A549 (cell line): Measurements from ENCODE around the gene CELSR1. TPM values are rescaled to one million over a fixed set of nuclear protein-coding genes. Genes with fewer than 3 reads are reported as not detected.

Experiments
- ATAC-seq, 2 experiments: fragments of 200-7000 bp in 1 of 2; fragments of >200 bp in 1 of 2; cut with Nextera tagmentation in 1 of 2; cut with Tn5 transposase in 1 of 2; 3 replicates each; pipeline versions ENCODE4 v1.8.0 to v1.9.1; 2018 to 2020; ENCODE audit warnings: mild to moderate bottlenecking in 1 of 2, moderate library complexity in 1 of 2
- CTCF ChIA-PET: fragments of 300-600 bp; sonication (Branson Sonifier 250); formaldehyde crosslinking; extraction: SDS; loops from one replicate; lab custom pipeline; 2021; ENCODE audit warnings: antibody characterized with exemption, inconsistent platforms; lab: Yijun Ruan, JAX
- POLR2A ChIA-PET: fragments of 350-600 bp; formaldehyde crosslinking; extraction: SDS; loops from one replicate; lab custom pipeline; 2021; ENCODE audit warnings: antibody characterized with exemption, inconsistent platforms; lab: Yijun Ruan, JAX
- DNase-seq, 2 experiments: peaks; one replicate each; pipeline versions ENCODE4 v3.0.0 to v3.0.0-alpha.2; 2011 to 2016; ENCODE audit warnings: low read depth in 1 of 2, low spot score in 1 of 2
- FAIRE-seq: peaks from 2 replicates; lab custom pipeline; 2011; peaks lifted over from hg19 to GRCh38; lab: Jason Lieb, UNC
- H3K27ac ChIP-seq, 2 experiments: fragments of >200 bp; sonication (Bioruptor Twin); formaldehyde crosslinking; 3 replicates each; pipeline ENCODE4 v1.5.1; 2016 to 2017
- H3K4me1 ChIP-seq: fragments of >200 bp; sonication (Bioruptor Twin); formaldehyde crosslinking; 3 replicates; pipeline ENCODE4 v1.6.1; 2016
- H3K4me2 ChIP-seq: fragments of >200 bp; sonication (Bioruptor Twin); formaldehyde crosslinking; 3 replicates; pipeline ENCODE4 v1.6.1; 2016
- H3K4me3 ChIP-seq: fragments of >200 bp; sonication (Bioruptor Twin); formaldehyde crosslinking; 3 replicates; pipeline ENCODE4 v1.5.1; 2016
- H3K9me3 ChIP-seq: fragments of >200 bp; sonication (Bioruptor Twin); formaldehyde crosslinking; 3 replicates; pipeline ENCODE4 v1.6.1; 2016
- CTCF ChIP-seq: fragments of >200 bp; sonication (Bioruptor Twin); formaldehyde crosslinking; IDR thresholded peaks from 3 replicates; pipeline ENCODE4 v1.5.1; 2016
- ELK1 ChIP-seq: fragments of 150-350 bp; IDR thresholded peaks from 2 replicates; pipeline ENCODE4 v1.6.1; 2014; ENCODE audit warnings: low read depth, mild to moderate bottlenecking, low read length
- HDAC2 ChIP-seq: fragments of 200-600 bp; sonication (generic); IDR thresholded peaks from 2 replicates; pipeline ENCODE4 v1.6.1; 2016
- HEYL ChIP-seq: fragments of 250-450 bp; sonication (Bioruptor Pico); IDR thresholded peaks from 2 replicates; pipeline ENCODE4 v1.8.0; 2021; ENCODE audit warnings: mild to moderate bottlenecking, moderate library complexity
- HMGXB4 ChIP-seq: fragments of 250-450 bp; sonication (Bioruptor Pico); IDR thresholded peaks from 2 replicates; pipeline ENCODE4 v1.5.0; 2021; ENCODE audit warnings: mild to moderate bottlenecking, moderate library complexity, borderline replicate concordance
- HOXA7 ChIP-seq: fragments of 250-450 bp; sonication (Bioruptor Pico); IDR thresholded peaks from 2 replicates; pipeline ENCODE4 v1.5.0; 2020; ENCODE audit warnings: mild to moderate bottlenecking, moderate library complexity
- JUN ChIP-seq, 2 experiments: fragments of >200 bp; sonication (Bioruptor Twin); formaldehyde crosslinking; IDR thresholded peaks; 2 replicates in 1 of 2; 3 replicates in 1 of 2; pipeline ENCODE4 v1.6.1; 2016 to 2017
- JUNB ChIP-seq: fragments of >200 bp; sonication (Bioruptor Twin); formaldehyde crosslinking; IDR thresholded peaks from 2 replicates; pipeline ENCODE4 v1.6.1; 2016
- MYC ChIP-seq: IDR thresholded peaks from 2 replicates; pipeline ENCODE4 v1.6.1; 2012; ENCODE audit warnings: mild to moderate bottlenecking, inconsistent platforms, low read length, improper control_type of control experiment, borderline replicate concordance
- SMC3 ChIP-seq: fragments of >200 bp; sonication (Bioruptor Twin); formaldehyde crosslinking; IDR thresholded peaks from 3 replicates; pipeline ENCODE4 v1.6.1; 2018; ENCODE audit warnings: inconsistent platforms
- ZC3H11A ChIP-seq: fragments of 450-650 bp; IDR thresholded peaks from 2 replicates; pipeline ENCODE4 v1.6.1; 2014; ENCODE audit warnings: antibody characterized with exemption, mild to moderate bottlenecking
- WGBS: methylation state at CpG from one replicate; pipeline ENCODE4 v1.1.6; 2017; ENCODE audit errors: missing lambda C conversion rate; 5-methylcytosine and 5-hydroxymethylcytosine counted together
- polyA minus RNA-seq: library from RNA; depleted of rRNA, polyadenylated mRNA; stranded (reverse); fragments of >200 nt; gene quantifications from 2 replicates; pipeline ENCODE4 v1.2.3, GENCODE V29; 2011; rRNA and poly(A)+ RNA removed
- polyA plus RNA-seq, 4 experiments: library from polyadenylated mRNA; depleted of rRNA in 3 of 4; stranded (reverse); fragments of >200 nt; fragmentation: RNase III in 1 of 4; extraction: RNeasy Plus Mini Kit Qiagen cat#74134 plus additional on column Dnase treatment in 1 of 4; gene quantifications; 2 replicates in 3 of 4; 3 replicates in 1 of 4; pipeline ENCODE4 v1.2.3, GENCODE V29; 2011 to 2017
- TF ChIP-seq, protein P1 (sequence below): IDR thresholded peaks from 2 replicates; pipeline ENCODE4 v1.6.1; 2012
- TF ChIP-seq, protein P2 (sequence below): IDR thresholded peaks from 2 replicates; pipeline ENCODE4 v1.6.1; 2012

CELSR1 gene, protein sequence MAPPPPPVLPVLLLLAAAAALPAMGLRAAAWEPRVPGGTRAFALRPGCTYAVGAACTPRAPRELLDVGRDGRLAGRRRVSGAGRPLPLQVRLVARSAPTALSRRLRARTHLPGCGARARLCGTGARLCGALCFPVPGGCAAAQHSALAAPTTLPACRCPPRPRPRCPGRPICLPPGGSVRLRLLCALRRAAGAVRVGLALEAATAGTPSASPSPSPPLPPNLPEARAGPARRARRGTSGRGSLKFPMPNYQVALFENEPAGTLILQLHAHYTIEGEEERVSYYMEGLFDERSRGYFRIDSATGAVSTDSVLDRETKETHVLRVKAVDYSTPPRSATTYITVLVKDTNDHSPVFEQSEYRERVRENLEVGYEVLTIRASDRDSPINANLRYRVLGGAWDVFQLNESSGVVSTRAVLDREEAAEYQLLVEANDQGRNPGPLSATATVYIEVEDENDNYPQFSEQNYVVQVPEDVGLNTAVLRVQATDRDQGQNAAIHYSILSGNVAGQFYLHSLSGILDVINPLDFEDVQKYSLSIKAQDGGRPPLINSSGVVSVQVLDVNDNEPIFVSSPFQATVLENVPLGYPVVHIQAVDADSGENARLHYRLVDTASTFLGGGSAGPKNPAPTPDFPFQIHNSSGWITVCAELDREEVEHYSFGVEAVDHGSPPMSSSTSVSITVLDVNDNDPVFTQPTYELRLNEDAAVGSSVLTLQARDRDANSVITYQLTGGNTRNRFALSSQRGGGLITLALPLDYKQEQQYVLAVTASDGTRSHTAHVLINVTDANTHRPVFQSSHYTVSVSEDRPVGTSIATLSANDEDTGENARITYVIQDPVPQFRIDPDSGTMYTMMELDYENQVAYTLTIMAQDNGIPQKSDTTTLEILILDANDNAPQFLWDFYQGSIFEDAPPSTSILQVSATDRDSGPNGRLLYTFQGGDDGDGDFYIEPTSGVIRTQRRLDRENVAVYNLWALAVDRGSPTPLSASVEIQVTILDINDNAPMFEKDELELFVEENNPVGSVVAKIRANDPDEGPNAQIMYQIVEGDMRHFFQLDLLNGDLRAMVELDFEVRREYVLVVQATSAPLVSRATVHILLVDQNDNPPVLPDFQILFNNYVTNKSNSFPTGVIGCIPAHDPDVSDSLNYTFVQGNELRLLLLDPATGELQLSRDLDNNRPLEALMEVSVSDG (N-terminal part only)
- polyA plus RNA-seq (2011; rRNA removed) (15.3 and 19.4 TPM in 2 replicates), polyA plus RNA-seq (2017; fragmentation: RNase III; extraction: RNeasy Plus Mini Kit Qiagen cat#74134 plus additional on column Dnase treatment) (26.9 to 31.8 TPM (median 28.4 TPM) in 3 replicates), polyA minus RNA-seq (40.5 and 50.8 TPM in 2 replicates)
- 28.6 and 34.3 TPM in 2 replicates for polyA plus RNA-seq (2012; cell fraction: cytosol; rRNA removed)
- 65.9 and 84.5 TPM in 2 replicates for polyA plus RNA-seq (2012; cell fraction: nucleus; rRNA removed)

DNA sequence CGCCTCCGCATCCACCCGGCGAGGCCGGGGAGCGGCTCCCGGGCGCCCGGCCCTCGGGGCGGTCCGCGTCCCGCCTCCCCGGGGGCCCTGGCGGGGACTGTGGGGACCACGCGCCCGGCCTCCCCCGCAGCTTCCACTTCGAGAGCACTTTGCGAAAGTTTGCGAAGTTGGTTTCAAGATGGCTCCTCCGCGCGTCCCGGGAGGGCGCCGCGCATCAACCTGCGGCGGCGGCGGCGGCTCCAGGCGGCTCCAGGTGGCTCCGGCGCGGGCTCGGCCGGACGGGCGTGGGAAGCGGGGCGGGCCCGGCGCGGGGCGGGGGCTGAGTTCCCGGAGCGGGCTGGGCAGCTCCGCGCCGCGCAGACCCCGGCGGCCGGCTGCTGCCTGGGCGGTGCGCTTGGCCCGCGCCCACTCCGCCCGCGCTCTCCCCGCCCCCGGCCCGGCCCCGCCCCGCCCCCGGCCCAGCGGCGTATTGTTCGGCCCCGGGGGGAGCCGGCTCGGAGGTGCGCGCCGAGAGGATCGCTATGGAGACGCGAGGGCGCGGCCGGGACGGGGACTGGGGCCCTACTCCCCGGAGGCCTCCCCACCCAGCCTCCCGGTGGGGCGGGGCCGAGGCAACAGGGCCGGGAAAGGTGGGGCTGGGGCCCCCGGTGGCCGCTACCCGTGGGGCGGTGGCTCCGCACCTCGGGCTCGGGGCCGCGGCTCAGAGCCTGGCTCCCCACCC is at the start of gene CELSR1:
TSS of gene CELSR1 (minus strand) at position 396 of the 721 bp plus-strand sequence. CDS start 450 bp downstream, outside the sequence.
- peak; percentile 72 to 77 for DNase-seq
- Histone ChIP-seq H3K4me3 (peak within 1 kb of the TSS; percentile 78), H3K9me3 (no peaks in the 10 kb centered on the region), H3K4me1 (peaks cover 31% of the 10 kb centered on the region), H3K4me2 (peak within 1 kb of the TSS; percentile 74), H3K27ac (peak within 1 kb of the TSS; percentile 89 to 100)
- no peak for FAIRE-seq
- peak; percentile 60 to 65 for ATAC-seq
- ChIA-PET CTCF (interaction anchor here (0.5 to 12.0 kb wide), 9 partner anchors 36 to 292 kb away, joined by 3 to 184 read pairs (median 4); no protein-coding TSS in a partner anchor), POLR2A (interaction anchor here (1.1 kb wide), 1 partner anchor 225 kb away, joined by 4 read pairs; the partner anchor contains the start of gene TBC1D22A)
- TF ChIP-seq HMGXB4 (no peak), HOXA7 (CRISPR knock-in tag) (no peak), JUN (IDR thresholded peaks at IDR 0.05) (peak; percentile 24 to 38; a peak in 2 of 5 replicates), JUNB (no peak), SMC3 (no peak; the same call in 2 of the 3 replicates), HDAC2 (no peak), HEYL (CRISPR knock-in tag) (no peak), CTCF (no peak), ZC3H11A (no peak), MYC (no peak), ELK1 (no peak)
- TF ChIP-seq, protein P1, sequence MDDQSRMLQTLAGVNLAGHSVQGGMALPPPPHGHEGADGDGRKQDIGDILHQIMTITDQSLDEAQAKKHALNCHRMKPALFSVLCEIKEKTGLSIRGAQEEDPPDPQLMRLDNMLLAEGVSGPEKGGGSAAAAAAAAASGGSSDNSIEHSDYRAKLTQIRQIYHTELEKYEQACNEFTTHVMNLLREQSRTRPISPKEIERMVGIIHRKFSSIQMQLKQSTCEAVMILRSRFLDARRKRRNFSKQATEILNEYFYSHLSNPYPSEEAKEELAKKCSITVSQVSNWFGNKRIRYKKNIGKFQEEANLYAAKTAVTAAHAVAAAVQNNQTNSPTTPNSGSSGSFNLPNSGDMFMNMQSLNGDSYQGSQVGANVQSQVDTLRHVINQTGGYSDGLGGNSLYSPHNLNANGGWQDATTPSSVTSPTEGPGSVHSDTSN: no peak
- TF ChIP-seq, protein P2, sequence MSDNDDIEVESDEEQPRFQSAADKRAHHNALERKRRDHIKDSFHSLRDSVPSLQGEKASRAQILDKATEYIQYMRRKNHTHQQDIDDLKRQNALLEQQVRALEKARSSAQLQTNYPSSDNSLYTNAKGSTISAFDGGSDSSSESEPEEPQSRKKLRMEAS: 0 out of 2 replicates have a peak, but pooled peaks have one; percentile 18
- no CpG with 5 or more reads among the region's 101 CpGs for WGBS
